Measurements from ENCODE around the gene SYT9. TPM values are rescaled to one million over a fixed set of nuclear protein-coding genes. Genes with fewer than 3 reads are reported as not detected.

The SYT9 gene
- total and polyA plus RNA-seq, 2 of the 4 experiments (the other 2 are of a cell fraction), result not detected

- Histone ChIP-seq H2BK20ac (ENCODE audit: low read depth, low read length) (no peak overlapping the region), H3K9me1 (ENCODE audit: insufficient read depth, low read length) (no peaks in the 10 kb centered on the region), H3K4me2 (ENCODE audit: low read depth, low read length) (no peak overlapping the region), H3K4ac (ENCODE audit: low read depth, low read length) (no peak overlapping the region), H3K18ac (ENCODE audit: low read depth, low read length) (no peak overlapping the region), H3K27me3 (ENCODE audit: control insufficient read depth, insufficient read depth, low read length) (no peaks in the 10 kb centered on the region), H2BK120ac (ENCODE audit: low read depth, low read length) (no peak overlapping the region), H2BK5ac (ENCODE audit: low read depth, low read length, poor library complexity, severe bottlenecking) (no peak overlapping the region), H3K14ac (replicated peaks; ENCODE audit: low read depth, low read length) (no peak overlapping the region), H3K9me3 (ENCODE audit: control insufficient read depth, insufficient read depth, low read length) (no peaks in the 10 kb centered on the region), H3K4me1 (ENCODE audit: control insufficient read depth, insufficient read depth, low read length) (no peaks in the 10 kb centered on the region), H4K91ac (ENCODE audit: insufficient read depth, low read depth, low read length) (no peak overlapping the region), H3K56ac (ENCODE audit: extremely low read depth, insufficient read depth, low read length) (no peak overlapping the region), H4K5ac (ENCODE audit: low read depth, low read length) (no peak overlapping the region), H3K36me3 (ENCODE audit: control insufficient read depth, insufficient read depth, low read length) (no peaks in the 10 kb centered on the region), H3K27ac (ENCODE audit: insufficient read depth, low read length) (no peak overlapping the region), H4K8ac (ENCODE audit: low read depth in 2 of 2, low read length in 2 of 2) (no peak overlapping the region), H4K20me1 (ENCODE audit: insufficient read depth, low read length) (no peaks in the 10 kb centered on the region), H3K4me3 (ENCODE audit: insufficient read depth, low read depth, low read length) (no peak overlapping the region), H3K23ac (ENCODE audit: low read depth, low read length) (no peak overlapping the region), H2AK5ac (ENCODE audit: low read depth, low read length) (no peak overlapping the region), H2BK15ac (ENCODE audit: low read depth, low read length) (no peak overlapping the region), H2AK9ac (replicated peaks; ENCODE audit: low read depth, low read length, poor library complexity) (no peak overlapping the region), H3K79me1 (ENCODE audit: low read depth in 1 of 2, low read length in 2 of 2) (no peaks in the 10 kb centered on the region), H3K9ac (ENCODE audit: low read depth, low read length) (no peak overlapping the region), H2AFZ (replicated peaks; ENCODE audit: low read length, poor library complexity) (no peak overlapping the region)
- CTCF ChIA-PET, result no interaction called here
- no TSS peak for BruUV-seq (replicated peaks)
- intact Hi-C loops (cut with micrococcal nuclease), result no loop called here
- dilution Hi-C loops (cut with HindIII; ENCODE audit: low sequenced_read_pairs, unreplicated experiment), result no loop called here
- in situ Hi-C loops (cut with MboI; ENCODE audit: low sequenced_read_pairs), result no loop called here
- ATAC-seq (ENCODE audit: low read depth), result no peak
- POLR2A ChIA-PET (ENCODE audit: unreplicated experiment), result no interaction called here
- DNase-seq, result no peak
- TF ChIP-seq RAD21 (IDR thresholded peaks at IDR 0.05; ENCODE audit: low read length) (no peak), MAZ (IDR thresholded peaks at IDR 0.05; ENCODE audit: borderline replicate concordance, low read depth, low read length) (no peak), MXI1 (IDR thresholded peaks at IDR 0.05; ENCODE audit: borderline replicate concordance, low read depth, low read length) (no peak), CHD1 (IDR thresholded peaks at IDR 0.05; ENCODE audit: low read depth, low read length) (no peak)
These were observed 12.1 kb downstream of the SYT9 start for GRCh38 chr11:7263842-7264241.
